ENCODE results near the gene ZNF574.

- TF ChIP-seq CTCF (conservative IDR thresholded peaks at IDR 0.05; ENCODE audit: low read length) (no peak), EZH2phosphoT487 (IDR thresholded peaks at IDR 0.05; ENCODE audit: borderline replicate concordance) (no peak)
Observed at GRCh38 chr19:42030645-42031440, 45.1 kb upstream of the ZNF574 start.

Data from Loucy (cell line).